Measurements from ENCODE around the gene AJAP1.

GRCh38 chr1:4802024-4802423, 147.6 kb downstream of the AJAP1 start:
- no peak for TF ChIP-seq CTCF (IDR thresholded peaks at IDR 0.05)
- TF ChIP-seq POLR2A (IDR thresholded peaks at IDR 0.05), result no peak

Data from testis (tissue), 2 donors.